Effector memory CD4-positive, alpha-beta T cell (primary cell): ENCODE results near the gene CACNA2D1.

ENCODE experiments used
- DNase-seq, 3 donors: peaks; one replicate each; pipeline ENCODE4 v3.0.0-alpha.2; 2020
- H3K27ac ChIP-seq: 2 replicates; pipeline ENCODE4 v1.7.0; 2013; ENCODE audit warnings: mild to moderate bottlenecking, low read length, moderate library complexity; ENCODE audit not compliant: insufficient read depth, poor library complexity, severe bottlenecking
- H3K27me3 ChIP-seq: replicated peaks from 2 replicates; pipeline ENCODE4 v1.7.0; 2013; ENCODE audit warnings: mild to moderate bottlenecking, low read length; ENCODE audit not compliant: insufficient read depth, control insufficient read depth, poor library complexity, severe bottlenecking
- H3K36me3 ChIP-seq: 2 replicates; pipeline ENCODE4 v1.7.0; 2013; ENCODE audit warnings: mild to moderate bottlenecking, low read length, moderate library complexity; ENCODE audit not compliant: control insufficient read depth, insufficient read depth
- H3K4me1 ChIP-seq: 2 replicates; pipeline ENCODE4 v1.7.0; 2013; ENCODE audit warnings: low read length, mild to moderate bottlenecking; ENCODE audit not compliant: control insufficient read depth, insufficient read depth, poor library complexity, severe bottlenecking
- H3K4me3 ChIP-seq: 2 replicates; pipeline ENCODE4 v1.7.0; 2013; ENCODE audit warnings: low read length, low read depth, mild to moderate bottlenecking; ENCODE audit not compliant: insufficient read depth, poor library complexity, severe bottlenecking
- H3K9me3 ChIP-seq: 2 replicates; pipeline ENCODE4 v1.7.0; 2013; ENCODE audit warnings: mild to moderate bottlenecking, low read length, moderate library complexity; ENCODE audit not compliant: control insufficient read depth

CACNA2D1 gene

GRCh38 chr7:82305347-82306005 is 138.1 kb downstream of the CACNA2D1 start:
- Histone ChIP-seq H3K27me3 (no peaks in the 10 kb centered on the region), H3K36me3 (no peaks in the 10 kb centered on the region), H3K4me1 (no peaks in the 10 kb centered on the region), H3K27ac (no peak overlapping the region), H3K4me3 (no peak overlapping the region), H3K9me3 (no peaks in the 10 kb centered on the region)
- no peak for DNase-seq

- Histone ChIP-seq H3K9me3 (no peaks in the 10 kb centered on the region), H3K27ac (no peak overlapping the region), H3K4me1 (no peaks in the 10 kb centered on the region), H3K36me3 (no peaks in the 10 kb centered on the region), H3K4me3 (no peak overlapping the region), H3K27me3 (no peaks in the 10 kb centered on the region)
- no peak for DNase-seq
Observed at GRCh38 chr7:82294865-82295264, 148.7 kb downstream of the CACNA2D1 start.

GRCh38 chr7:82294382-82294784 is 149.2 kb downstream of the CACNA2D1 start:
- no peak for DNase-seq
- H3K27ac ChIP-seq = no peak overlapping the region
- no peak overlapping the region for H3K4me3 ChIP-seq
- no peaks in the 10 kb centered on the region for H3K27me3 ChIP-seq
- H3K9me3 ChIP-seq = no peaks in the 10 kb centered on the region
- no peaks in the 10 kb centered on the region for H3K36me3 ChIP-seq
- H3K4me1 ChIP-seq = no peaks in the 10 kb centered on the region

- Histone ChIP-seq H3K27ac (no peak overlapping the region), H3K36me3 (no peaks in the 10 kb centered on the region), H3K9me3 (no peaks in the 10 kb centered on the region), H3K27me3 (no peaks in the 10 kb centered on the region), H3K4me1 (no peaks in the 10 kb centered on the region), H3K4me3 (no peak overlapping the region)
- no peak for DNase-seq
Observed at GRCh38 chr7:82293467-82293866, 150.1 kb downstream of the CACNA2D1 start.

GRCh38 chr7:82291931-82292330 is 151.6 kb downstream of the CACNA2D1 start:
- no peaks in the 10 kb centered on the region for H3K9me3 ChIP-seq
- DNase-seq = no peak
- no peak overlapping the region for H3K4me3 ChIP-seq
- H3K27ac ChIP-seq = no peak overlapping the region
- H3K36me3 ChIP-seq = no peaks in the 10 kb centered on the region
- no peaks in the 10 kb centered on the region for H3K4me1 ChIP-seq
- H3K27me3 ChIP-seq = no peaks in the 10 kb centered on the region

GRCh38 chr7:82289889-82290288 is 153.7 kb downstream of the CACNA2D1 start:
- Histone ChIP-seq H3K27ac (no peak overlapping the region), H3K4me1 (no peaks in the 10 kb centered on the region), H3K36me3 (no peaks in the 10 kb centered on the region), H3K4me3 (no peak overlapping the region), H3K9me3 (no peaks in the 10 kb centered on the region), H3K27me3 (no peaks in the 10 kb centered on the region)
- DNase-seq = no peak

- Histone ChIP-seq H3K36me3 (no peaks in the 10 kb centered on the region), H3K9me3 (no peaks in the 10 kb centered on the region), H3K4me1 (no peaks in the 10 kb centered on the region), H3K4me3 (no peak overlapping the region), H3K27me3 (no peaks in the 10 kb centered on the region), H3K27ac (no peak overlapping the region)
- DNase-seq = no peak
Observed at GRCh38 chr7:82289152-82289535, 154.4 kb downstream of the CACNA2D1 start.

- H3K4me1 ChIP-seq = no peaks in the 10 kb centered on the region
- no peaks in the 10 kb centered on the region for H3K27me3 ChIP-seq
- no peak for DNase-seq
- H3K27ac ChIP-seq = no peak overlapping the region
- no peaks in the 10 kb centered on the region for H3K36me3 ChIP-seq
- H3K9me3 ChIP-seq = no peaks in the 10 kb centered on the region
- H3K4me3 ChIP-seq = no peak overlapping the region
Observed at GRCh38 chr7:82286798-82287140, 156.8 kb downstream of the CACNA2D1 start.

- no peak for DNase-seq
- H3K36me3 ChIP-seq = no peaks in the 10 kb centered on the region
- H3K4me1 ChIP-seq = no peaks in the 10 kb centered on the region
- no peak overlapping the region for H3K27ac ChIP-seq
- no peaks in the 10 kb centered on the region for H3K27me3 ChIP-seq
- no peaks in the 10 kb centered on the region for H3K9me3 ChIP-seq
- H3K4me3 ChIP-seq = no peak overlapping the region
Observed at GRCh38 chr7:82286096-82286797, 157.3 kb downstream of the CACNA2D1 start.

- Histone ChIP-seq H3K27me3 (no peaks in the 10 kb centered on the region), H3K27ac (no peak overlapping the region), H3K4me1 (no peaks in the 10 kb centered on the region), H3K4me3 (no peak overlapping the region), H3K9me3 (no peaks in the 10 kb centered on the region), H3K36me3 (no peaks in the 10 kb centered on the region)
- DNase-seq = no peak
Observed at GRCh38 chr7:82284936-82285519, 158.5 kb downstream of the CACNA2D1 start.
